HL-60 (cell line): ENCODE measurements around the gene ACSL5.
"Not testable (repeated sequence)": the region's sequence is repeated elsewhere in the genome, so short reads cannot be mapped to it uniquely, and the experiment has no call there.

Source experiments
- DNase-seq, 2 experiments: peaks; one replicate each; pipeline ENCODE4 v3.0.0-alpha.2; 2010 to 2020; ENCODE audit warnings: low read depth in 1 of 2, low spot score in 1 of 2
- H3K27ac ChIP-seq: fragments of 250-450 bp; sonication (Bioruptor Pico); replicated peaks from 2 replicates; pipeline ENCODE4 v1.5.1; 2020; ENCODE audit warnings: mild to moderate bottlenecking, moderate library complexity
- H3K27me3 ChIP-seq: fragments of 250-450 bp; sonication (Bioruptor Pico); 2 replicates; pipeline ENCODE4 v1.5.1; 2021; ENCODE audit warnings: mild to moderate bottlenecking, moderate library complexity; ENCODE audit not compliant: insufficient read depth, poor library complexity, severe bottlenecking
- H3K4me3 ChIP-seq: replicated peaks from 2 replicates; pipeline ENCODE4 v1.5.1; 2011; ENCODE audit warnings: mild to moderate bottlenecking, control low read depth, low read length; ENCODE audit not compliant: insufficient read depth
- GABPA ChIP-seq: IDR thresholded peaks from 2 replicates; pipeline ENCODE4 v1.6.1; 2012; ENCODE audit warnings: low read depth
- POLR2AphosphoS5 ChIP-seq: IDR thresholded peaks from 2 replicates; pipeline ENCODE4 v1.6.1; 2012; ENCODE audit warnings: low read depth
- REST ChIP-seq: IDR thresholded peaks from 2 replicates; pipeline ENCODE4 v1.6.1; 2012; ENCODE audit warnings: low read depth; ENCODE audit not compliant: insufficient replicate concordance
- SPI1 ChIP-seq: IDR thresholded peaks from 2 replicates; pipeline ENCODE4 v1.6.1; 2012; ENCODE audit warnings: low read depth, mild to moderate bottlenecking, borderline replicate concordance
- TF ChIP-seq, protein P1 (sequence below): IDR thresholded peaks from one replicate; pipeline ENCODE4 v1.5.1; 2011; ENCODE audit warnings: low read length, control low read depth, inconsistent platforms; ENCODE audit not compliant: insufficient read depth

The ACSL5 gene

DNA sequence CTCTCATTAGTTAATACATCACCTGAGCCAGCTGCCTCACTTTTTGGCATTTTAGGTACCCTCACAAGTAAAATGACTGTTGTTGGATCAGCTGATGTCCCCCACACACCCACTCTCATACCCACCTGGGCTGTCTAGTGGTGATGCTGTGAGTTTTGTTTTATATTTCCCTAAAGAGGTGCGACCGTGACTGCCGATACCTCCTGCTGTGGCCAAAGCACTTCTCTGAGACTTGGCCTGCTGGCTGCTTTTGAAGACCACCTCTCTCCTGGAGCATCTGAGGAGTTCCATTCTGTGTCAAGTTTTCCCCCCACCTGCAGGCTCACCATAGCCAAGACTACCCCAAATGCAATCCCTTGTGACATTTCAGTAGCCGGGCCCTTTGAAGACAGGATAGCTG is 6.4 kb upstream of the ACSL5 start:
- Histone ChIP-seq H3K4me3 (no peak overlapping the region), H3K27ac (no peak overlapping the region), H3K27me3 (no peaks in the 10 kb centered on the region)
- no peak for DNase-seq
- no peak for TF ChIP-seq GABPA
- TF ChIP-seq, protein P1, sequence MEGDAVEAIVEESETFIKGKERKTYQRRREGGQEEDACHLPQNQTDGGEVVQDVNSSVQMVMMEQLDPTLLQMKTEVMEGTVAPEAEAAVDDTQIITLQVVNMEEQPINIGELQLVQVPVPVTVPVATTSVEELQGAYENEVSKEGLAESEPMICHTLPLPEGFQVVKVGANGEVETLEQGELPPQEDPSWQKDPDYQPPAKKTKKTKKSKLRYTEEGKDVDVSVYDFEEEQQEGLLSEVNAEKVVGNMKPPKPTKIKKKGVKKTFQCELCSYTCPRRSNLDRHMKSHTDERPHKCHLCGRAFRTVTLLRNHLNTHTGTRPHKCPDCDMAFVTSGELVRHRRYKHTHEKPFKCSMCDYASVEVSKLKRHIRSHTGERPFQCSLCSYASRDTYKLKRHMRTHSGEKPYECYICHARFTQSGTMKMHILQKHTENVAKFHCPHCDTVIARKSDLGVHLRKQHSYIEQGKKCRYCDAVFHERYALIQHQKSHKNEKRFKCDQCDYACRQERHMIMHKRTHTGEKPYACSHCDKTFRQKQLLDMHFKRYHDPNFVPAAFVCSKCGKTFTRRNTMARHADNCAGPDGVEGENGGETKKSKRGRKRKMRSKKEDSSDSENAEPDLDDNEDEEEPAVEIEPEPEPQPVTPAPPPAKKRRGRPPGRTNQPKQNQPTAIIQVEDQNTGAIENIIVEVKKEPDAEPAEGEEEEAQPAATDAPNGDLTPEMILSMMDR = no peak
- TF ChIP-seq POLR2AphosphoS5 = no peak
- TF ChIP-seq REST = no peak
- no peak for TF ChIP-seq SPI1

- no peak for TF ChIP-seq REST
- TF ChIP-seq POLR2AphosphoS5 = no peak
- no peak for TF ChIP-seq SPI1
- TF ChIP-seq, protein P1 = no peak
- TF ChIP-seq GABPA = no peak
- DNase-seq = no peak
- no peak overlapping the region for H3K27ac ChIP-seq
- H3K4me3 ChIP-seq = no peak overlapping the region
- H3K27me3 ChIP-seq = no peaks in the 10 kb centered on the region
Measured at GRCh38 chr10:112369495-112370423, 4.2 kb upstream of the ACSL5 start.

GRCh38 chr10:112370424-112370819 is 3.5 kb upstream of the ACSL5 start:
- TF ChIP-seq SPI1 = no peak
- TF ChIP-seq, protein P1 = no peak
- TF ChIP-seq GABPA = no peak
- no peak for TF ChIP-seq REST
- DNase-seq = no peak

DNA sequence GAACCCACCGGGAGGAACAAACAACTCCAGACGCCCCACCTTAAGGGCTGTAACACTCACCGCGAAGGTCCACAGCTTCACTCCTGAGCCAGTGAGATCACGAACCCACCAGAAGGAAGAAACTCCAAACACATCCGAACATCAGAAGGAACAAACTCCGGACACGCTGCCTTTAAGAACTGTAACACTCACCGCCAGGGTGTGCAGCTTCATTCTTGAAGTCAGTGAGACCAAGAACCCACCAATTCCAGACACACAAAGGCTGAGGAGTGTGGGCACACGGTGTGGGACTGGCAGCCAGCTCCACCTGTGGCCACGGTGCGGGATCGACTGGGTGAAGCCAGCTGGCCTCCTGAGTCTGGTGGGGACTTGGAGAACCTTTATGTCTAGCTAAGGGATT is 2.6 kb upstream of the ACSL5 start:
- DNase-seq, H3K27me3 ChIP-seq, H3K27ac ChIP-seq, H3K4me3 ChIP-seq: not testable (repeated sequence)

More at GRCh38 chr10:112370424-112370819, 3.5 kb upstream of the ACSL5 start:
- Histone ChIP-seq H3K27me3 (no peaks in the 10 kb centered on the region), H3K4me3 (no peak overlapping the region), H3K27ac (no peak overlapping the region)

DNA sequence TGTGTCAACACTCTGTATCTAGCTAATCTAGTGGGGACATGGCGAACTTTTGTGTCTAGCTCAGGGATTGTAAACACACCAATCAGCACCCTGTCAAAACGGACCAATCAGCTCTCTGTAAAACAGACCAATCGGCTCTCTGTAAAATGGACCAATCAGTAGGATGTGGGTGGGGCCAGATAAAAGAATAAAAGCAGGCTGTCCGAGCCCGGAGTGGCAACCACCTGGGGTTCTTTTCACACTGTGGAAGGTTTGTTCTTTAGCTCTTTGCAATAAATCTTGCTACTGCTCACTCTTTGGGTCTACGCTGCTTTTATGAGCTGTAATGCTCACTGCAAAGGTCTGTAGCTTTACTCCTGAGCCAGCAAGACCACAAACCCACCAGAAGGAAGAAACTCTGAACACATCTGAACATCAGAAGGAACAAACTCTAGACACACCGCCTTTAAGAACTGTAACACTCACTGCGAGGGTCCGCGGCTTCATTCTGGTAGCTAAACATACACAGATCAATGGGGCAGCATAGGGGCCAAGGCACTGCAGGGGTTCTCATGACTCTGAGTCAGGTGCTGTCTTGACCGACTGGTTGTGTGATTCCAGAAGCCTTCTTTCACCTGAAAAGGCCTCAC is 1.6 kb upstream of the ACSL5 start:
- H3K4me3 ChIP-seq, H3K27me3 ChIP-seq, DNase-seq, H3K27ac ChIP-seq: not testable (repeated sequence)
